GM18909 (cell line): ENCODE results near the gene ERH.

ENCODE experiments used
- ATAC-seq: cut with Tn5 transposase; IDR thresholded peaks from one replicate; pipeline ENCODE4 v1.9.1; 2021; ENCODE audit warnings: mild to moderate bottlenecking; ENCODE audit not compliant: unreplicated experiment, poor library complexity

Gene ERH

DNA sequence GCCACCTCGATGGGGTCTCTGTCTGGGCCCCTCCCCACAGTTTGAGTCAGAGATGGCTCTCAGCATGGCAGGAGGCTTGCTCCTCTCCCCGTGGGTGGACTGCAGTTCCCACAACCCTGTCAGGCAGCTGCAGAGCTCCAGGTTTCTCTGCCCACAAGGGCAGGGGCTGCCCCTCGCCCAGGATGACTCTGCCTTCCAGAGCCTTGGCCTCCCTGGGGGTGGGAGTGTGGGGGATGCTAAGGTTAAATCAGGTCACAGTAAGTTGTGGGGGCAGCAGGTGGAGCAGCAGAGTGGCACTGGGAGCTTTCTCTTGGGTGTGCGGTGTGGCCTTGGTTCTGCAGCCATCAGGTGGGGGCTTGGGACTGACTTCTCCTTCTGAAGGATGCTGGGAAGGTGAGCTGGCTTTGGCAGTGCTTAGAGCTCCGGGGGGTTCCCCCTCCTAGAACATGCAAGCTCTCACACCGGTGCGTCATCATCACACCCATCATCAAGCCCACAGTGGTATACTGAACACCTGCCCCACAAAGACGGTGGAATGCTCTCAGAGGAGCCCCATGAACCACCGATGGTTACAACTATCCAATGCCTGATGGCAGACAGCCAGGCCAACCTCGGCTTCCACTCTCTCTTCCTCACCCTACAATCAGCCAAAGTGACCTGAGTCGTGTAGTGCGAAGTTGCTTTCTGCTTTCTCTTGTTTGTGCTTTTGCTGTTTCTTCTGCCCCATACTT is 39.7 kb downstream of the ERH start:
- ATAC-seq = peak; percentile 26

DNA sequence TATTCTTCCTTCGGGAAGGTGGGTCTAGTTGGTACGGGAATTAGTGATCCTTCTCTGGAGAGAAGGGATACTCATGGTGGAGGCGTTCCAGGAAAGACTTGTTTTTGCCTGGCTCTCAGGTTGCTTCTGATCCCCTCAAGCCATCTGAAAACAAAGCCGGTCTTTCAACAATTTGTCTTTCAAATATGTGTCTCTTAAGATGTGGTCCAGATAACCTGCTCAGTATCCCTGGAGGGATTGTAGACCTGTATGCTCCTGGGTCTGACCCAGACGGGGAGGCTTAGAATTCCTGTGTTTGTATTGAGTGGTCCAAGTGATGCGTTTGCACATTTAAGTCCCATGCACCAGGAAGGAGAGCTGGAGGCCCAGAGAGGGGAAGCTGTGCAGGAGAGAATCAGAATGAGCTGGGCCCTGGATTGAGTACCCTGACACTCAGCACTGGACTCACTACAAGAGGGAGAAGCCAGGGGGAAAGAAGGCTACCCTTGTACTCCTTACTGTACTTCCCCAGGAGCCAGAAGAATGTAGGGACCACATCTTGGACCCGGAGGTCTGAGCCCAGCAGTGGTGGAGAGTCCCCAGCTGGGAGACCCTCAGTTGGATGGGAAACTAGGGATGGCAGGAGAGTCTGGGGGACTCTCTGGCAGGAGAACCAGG is 40.4 kb downstream of the ERH start:
- ATAC-seq = no peak

DNA sequence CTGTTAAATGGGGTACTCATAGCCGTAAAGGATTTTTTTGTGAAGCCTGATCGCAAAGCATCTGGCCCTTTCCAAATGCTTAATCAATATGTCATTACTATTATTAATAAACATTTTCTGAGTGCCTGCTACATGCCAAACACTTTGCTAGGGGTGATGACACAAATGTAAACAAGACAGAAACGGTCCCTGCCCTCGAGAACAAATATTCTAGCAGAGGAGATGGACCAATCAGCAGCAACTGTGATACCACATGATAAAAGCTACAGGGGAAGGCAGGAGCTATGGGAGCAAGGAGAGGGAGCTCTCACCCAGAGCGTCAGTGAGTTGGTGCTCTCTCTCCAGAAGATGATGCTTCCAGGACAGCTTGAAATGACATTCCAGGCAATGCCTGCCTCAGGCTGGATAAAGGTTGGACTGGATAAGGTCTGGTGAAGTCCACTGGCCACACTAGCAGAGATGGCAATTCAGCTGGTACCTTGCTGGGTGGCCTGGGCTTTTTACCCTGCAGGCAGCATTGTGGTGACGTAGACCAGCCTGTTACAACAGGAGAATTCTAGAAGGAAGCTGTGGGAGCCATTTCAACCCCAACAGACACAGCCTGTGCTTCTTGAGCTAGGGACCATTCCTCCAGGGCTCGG is 41.1 kb downstream of the ERH start:
- ATAC-seq = no peak

DNA sequence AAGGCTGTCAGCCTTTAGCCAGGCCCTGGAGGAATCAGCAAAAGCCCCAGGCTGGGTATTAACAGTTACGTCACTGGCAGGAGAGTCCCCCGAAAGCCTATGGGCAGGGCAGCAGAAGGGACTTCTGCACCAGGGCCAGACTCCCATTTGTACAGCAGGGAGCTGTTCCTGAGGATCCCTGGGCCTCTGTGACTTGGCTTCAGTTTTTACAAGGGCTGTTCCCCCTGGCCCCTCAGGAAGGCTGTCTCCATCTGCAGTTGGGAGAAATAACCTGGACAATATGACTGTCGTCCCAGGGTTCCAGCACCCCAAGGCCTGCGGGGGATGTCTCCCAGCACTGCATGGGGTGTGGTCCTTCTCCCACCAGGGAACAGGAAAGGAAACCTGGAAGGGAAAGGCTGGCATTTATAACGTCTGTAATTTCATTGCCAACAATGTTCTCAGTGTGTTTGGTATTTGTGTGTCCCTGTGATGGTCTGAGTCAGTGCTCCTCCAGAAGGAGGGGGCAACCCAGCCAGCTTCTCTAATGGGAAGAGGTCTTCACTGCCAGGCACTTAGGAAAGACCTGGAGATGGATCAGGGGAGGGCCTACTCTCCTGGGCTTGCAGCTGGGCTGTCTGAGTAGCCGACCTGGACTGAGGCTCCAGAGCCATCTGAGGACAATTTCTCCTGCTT is 42.4 kb downstream of the ERH start:
- ATAC-seq = no peak

DNA sequence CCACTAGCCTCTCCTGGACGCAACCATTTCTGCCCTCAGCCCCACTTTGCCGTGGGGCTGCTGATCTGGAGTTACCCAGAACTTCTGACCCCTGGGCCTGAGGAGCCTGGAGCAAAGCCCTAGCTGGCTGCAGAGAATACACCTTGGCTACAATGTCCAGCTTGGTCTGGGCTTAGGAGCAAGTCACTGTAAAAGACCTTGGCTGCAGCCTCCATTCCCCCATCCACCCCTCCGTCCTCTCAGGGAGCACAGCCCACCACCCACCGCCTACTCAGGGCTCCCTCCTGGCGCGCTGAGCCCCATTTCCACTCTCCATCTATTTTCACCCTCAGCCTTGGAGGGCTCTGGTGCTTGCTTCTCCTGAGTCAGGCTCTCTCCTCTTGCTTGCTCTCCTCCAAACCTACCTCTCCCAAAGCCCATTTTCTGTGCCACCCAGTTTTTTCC is 42.9 kb downstream of the ERH start:
- ATAC-seq = no peak

DNA sequence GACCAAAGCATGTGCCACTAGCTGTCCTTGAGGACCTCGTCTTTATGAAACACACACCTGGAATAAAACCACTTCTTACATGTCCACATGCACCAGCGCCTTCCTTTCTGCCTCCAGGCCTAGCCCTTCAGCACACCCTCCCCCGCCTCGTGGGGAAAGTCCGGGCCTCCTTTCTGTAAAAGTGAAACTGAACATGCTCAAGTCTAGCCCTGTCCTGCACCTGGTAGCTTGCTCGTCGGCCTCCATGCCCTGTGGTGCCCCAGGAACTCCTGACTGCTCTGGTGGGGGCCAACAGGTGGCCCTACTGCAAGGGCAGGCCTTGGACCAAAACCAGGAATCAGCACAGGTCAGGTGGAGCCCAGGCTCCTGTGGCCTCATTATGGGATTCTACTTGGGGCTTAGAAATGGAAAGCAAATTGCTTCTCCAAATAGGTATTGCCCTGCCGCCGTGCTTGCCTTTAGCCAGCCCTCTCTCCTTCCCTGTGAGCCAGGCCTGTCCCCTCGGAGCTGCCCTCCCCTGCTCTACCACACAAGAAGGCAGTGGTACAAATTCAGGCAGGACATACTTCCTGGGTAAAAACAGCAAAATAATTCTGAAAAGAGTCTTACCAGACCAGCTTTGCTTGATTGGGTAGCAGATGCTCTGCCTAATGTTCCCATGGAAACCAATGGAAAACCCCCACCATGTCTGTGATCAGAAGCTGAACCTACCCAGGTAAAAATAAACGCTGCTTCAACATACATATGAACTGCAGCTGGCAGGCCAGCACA is 43.5 kb downstream of the ERH start:
- peak; percentile 93 for ATAC-seq

DNA sequence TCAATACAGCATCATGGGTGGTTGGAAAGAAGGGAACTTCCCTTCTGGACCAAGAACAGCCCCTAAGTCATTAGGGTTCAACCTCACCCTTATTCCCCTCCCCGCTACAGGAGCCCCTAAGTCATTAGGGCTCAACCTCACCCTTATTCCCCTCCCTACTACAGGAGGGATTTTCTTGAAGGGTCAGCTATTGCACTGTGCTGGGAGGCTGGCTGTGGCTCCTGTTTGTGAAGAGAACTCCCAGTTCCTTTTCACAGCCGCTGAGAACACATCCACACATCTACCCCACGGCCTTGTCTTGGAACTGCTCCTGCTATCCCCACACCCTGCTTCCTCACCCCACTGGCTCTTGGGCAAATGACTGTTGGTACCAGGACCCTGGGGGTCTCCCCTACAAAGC is 44.9 kb downstream of the ERH start:
- no peak for ATAC-seq

DNA sequence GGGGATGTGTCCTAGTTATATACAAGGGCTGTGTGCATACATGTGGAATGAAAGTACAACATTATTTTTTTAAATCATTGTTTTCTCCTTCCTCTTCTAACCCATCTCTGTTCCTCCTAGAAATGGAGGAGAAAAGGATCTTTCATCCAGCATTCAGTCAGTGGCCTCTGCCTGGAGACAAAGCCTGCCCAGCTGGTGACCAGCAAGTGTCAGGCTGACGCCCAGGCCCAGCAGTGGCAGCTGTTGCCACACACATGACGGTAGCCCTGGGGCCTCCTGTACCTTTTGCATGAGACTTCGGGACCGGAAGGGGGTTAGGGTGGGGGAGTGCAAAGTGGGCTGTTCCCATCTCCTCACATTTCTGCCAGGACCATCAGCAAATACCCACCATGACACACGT is 46.2 kb downstream of the ERH start:
- no peak for ATAC-seq

DNA sequence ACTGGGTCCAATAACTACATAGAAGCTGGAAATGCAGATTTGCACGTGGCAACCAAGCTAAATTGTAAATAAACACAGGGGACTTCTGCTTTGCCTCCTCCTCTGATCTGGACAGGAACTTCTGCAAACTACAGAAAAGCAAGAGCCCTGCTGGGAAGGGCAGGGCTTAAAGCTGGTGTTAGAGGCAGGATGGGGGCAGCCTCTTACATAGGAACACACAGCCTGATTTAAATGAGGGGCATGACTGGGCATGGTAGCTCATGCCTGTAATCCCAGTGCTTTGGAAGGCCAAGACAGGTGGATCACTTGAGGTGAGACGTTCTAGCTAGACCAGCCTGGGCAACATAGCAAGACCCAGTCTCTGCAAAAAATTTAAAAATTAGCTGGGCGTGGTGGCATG is 46.7 kb downstream of the ERH start:
- ATAC-seq = no peak

DNA sequence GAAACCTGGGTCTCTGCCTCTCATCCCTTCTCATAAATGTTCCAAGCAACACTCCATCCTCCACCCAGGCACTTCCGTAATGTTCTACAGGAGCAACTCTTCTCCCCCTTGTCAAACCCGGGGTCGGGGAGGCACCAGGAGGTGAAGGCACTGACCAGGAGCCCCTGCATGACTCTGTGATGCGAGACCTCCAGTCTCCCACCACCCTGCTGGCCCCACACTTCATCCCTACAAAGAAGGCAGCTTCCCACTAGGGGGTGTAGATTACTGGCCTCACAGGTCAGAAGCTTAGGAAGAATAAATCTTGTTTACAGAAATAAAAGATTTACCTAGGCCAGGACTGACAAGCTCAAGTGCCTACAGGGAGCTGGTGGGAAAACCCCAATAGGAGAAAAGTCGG is 47.2 kb downstream of the ERH start:
- no peak for ATAC-seq

DNA sequence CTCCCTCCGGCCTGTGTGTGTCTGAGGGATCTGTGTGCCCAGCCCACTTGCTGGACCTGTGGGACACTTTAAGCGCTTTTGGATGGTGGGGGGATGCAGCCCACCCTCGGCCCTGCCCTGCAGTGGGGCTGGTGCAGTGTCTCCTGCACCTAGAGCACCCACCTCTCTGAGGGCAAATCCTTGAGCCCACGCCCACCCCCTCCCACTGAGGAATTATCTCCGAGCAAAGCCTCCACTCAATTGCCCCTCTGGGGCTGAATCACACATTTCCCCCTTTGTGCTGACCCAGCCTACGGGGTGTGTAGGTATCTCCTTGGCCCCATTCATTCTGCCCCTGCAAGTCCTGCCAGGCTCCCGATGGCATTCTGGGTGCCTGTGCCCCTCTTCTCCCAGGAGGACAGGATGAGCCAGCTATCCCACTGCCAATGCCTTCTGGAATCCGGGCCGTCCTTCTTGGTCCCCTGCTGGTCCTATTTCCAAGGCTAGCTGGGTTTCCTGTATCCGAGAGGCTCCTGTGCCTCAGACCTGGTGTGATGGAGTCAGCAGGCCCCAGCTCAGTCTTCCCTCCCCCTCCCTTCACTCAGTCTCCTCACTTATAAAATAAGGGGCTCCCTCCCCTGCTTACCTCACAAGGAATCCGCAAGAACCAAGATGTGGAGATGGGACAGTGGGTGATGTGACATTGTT is 48.9 kb downstream of the ERH start:
- no peak for ATAC-seq

DNA sequence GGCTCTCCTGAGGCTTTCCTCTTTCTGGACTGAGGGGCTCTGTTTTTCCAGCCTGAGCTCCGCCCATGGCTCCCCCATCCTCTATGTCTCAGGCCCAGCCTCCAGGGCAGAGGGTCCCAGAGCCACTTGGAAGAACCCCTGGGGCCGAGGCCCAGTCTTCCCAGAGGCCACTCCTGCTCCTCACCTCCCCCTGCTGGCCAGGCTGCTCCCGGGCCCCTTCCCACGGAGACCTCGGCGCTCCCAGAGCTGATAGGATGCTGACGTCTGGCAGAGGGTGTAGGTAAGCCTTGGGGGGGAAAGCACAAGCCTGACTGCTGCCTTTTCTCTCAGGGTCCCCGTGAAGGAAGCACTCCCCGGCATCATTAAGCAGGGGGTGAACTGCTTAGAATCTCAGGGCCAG is 51.4 kb downstream of the ERH start:
- ATAC-seq = no peak

DNA sequence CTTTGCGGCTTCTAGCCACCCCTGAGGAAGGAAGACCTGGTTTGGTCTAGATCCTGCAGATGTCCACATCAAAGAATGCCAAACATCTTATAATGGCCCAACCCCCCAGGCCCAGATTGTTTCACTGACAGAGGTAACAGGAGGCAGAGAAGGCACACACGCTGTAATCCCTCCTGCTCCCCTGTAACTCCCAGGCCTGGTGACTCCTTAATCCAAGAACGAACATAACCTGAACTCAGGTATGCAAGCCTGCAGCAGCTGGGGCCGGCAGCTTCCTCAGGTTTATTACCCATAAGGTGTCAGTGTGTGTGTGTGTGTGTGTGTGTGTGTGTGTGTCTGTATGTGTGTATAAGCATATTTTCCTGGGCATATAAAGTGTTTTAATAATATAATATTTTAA is 52.7 kb downstream of the ERH start:
- no peak for ATAC-seq

DNA sequence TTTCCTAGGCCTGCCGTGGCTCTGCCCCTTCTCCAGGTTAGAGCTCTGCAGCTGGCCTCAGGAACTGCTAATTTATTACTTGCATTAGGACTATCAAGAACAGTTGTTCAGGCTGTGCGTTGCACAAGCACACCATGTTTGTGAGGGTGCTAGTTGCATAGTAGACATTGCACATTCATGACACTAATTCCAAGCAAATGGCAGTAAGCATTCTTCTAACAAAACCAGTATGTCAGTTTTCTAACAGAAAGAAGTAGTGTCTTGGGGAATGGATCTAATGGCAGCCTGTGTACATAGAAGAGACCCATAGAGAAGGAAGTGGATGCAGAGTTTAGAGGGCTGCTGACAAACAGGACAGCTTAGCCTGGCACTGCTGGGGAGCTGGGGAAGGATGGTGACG is 53.9 kb downstream of the ERH start:
- ATAC-seq = no peak

DNA sequence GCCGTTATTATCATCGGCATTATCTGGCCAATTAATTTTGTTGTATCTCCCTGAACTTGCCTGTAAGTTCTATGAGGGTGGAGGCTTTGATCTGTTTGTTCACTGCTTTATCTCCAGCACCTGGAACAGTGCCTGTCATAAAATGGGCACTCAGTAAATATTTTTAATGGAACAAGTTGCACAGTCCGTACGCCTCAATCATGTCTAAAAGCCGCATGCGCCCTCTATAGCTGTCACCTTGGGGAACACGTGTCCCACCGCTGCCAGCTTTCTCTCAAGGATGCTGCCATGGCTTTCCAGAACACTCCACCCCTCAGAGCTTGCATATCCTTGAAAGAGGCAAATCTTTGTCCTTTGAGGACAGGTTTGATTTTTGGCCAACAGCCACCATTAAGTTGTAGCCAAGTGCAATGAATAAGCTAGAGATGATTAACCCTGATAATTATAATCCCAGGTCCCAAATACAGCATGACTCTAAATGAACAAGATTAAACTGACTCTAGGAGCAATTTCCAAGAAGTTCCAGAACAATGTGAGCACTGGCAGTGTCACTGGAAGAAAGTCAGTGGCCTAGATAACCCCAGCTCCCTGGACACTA is 55.1 kb downstream of the ERH start:
- ATAC-seq = no peak

DNA sequence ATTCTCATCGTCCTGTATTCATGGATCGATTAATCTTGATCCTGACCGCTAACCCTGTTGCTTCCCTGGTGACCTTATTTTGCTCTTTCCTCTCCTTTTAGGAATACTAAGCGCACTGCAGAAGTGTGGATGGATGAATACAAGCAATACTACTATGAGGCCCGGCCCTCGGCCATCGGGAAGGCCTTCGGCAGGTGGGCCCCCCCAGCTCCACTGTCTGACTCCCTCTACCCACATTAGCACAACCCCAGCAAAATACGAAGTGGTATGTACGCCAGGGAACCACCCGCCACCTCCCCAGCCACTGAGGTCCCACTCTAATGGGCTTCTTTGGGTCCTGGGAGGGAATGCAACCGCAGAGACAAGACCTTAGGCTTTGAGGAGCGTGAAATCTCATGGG is 58.7 kb downstream of the ERH start:
- no peak for ATAC-seq

DNA sequence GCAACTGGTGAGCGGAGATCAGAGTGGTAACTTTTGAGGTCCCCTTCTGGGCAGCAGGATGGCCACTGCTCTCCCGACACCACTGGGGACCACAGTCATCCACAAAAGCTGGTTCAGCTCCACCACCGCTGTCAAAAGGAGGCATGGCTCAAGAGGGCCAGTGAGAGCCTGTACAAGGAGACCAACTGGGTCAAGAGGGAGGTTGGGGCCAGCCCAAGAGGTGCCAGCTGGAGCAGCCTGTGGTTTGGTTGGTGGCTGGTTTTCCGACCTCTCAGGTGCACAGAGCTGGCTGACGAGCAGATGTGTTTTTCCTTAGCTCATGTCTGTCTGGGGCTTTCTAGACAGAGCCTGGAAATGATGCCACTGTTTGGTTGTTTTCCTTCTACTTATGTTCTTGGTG is 60.1 kb downstream of the ERH start:
- no peak for ATAC-seq

DNA sequence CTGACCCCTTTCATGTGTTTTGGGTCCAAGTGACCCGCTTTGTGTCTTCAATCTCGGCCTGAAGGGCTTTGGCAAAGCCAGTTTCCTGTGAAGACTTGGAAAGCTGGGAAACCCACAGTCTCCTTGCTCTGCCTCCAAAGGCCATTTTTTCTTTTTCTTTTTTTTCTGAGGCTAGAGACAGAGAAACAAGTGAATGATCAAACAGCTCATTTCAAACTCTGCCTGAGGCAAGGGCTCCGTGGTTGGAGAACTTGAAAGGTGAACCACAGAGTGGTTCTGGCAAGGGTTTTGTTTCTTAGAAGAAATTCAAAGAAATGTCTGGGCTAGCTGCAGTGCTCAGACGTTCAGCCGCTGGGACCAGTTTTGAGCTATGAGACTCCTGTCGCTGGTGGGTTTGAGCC is 62.7 kb downstream of the ERH start:
- no peak for ATAC-seq

DNA sequence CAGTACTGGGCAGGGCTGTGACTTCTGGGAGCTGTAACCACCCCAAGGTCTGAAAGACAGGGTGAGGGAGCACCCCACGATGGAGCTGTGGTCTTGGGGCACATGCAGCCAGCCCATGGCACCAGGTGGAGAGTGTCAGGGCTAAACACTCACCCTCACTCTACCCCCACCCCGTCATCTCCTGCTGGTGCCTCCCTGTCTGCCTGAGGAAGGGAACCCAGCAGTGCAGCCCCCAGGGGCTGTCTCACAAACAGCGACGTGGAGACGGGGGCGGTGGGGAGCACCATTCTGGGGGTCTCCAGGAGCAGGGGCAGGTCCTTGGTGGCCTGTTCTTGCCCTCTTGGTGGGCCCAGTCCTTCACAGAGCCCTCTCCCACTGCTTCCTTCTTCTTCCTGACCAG is 63.5 kb downstream of the ERH start:
- ATAC-seq = no peak
